Measurements from ENCODE around the gene CKAP2L.

The CKAP2L gene

DNA sequence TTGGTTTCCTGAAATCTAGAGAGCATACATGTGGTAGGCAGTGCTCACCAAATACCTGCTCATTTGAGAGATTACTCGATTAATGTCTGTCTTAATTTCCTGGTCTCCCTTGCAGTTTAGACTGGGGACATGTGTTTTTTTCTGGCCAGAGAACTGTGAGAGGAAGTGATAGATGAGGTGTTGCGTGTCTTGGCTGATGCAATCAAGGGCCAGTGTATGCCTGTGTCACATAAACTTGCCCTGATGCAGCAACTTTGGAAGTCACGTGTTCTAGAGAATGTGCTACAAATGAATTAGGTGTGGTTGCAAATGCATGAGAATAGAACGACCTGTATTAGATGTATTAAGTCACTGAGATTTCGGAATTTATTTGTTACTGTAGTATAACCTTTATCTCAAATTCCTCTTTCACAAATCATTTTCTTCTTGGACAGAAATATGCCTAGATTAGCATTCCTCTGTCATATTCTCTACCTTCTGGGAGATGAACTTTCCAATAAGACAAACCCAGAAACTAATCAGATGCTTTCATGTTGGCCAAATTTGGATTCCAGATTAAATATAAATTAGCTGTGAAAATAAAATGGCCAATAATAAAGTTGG is 29.8 kb upstream of the CKAP2L start:
- H3K9me3 ChIP-seq (ENCODE audit: insufficient read depth, low read length), result no peaks in the 10 kb centered on the region
- H3K9ac ChIP-seq (ENCODE audit: low read length), result peak overlapping the region; percentile 46; the same call in 1 of the 2 replicates

DNA sequence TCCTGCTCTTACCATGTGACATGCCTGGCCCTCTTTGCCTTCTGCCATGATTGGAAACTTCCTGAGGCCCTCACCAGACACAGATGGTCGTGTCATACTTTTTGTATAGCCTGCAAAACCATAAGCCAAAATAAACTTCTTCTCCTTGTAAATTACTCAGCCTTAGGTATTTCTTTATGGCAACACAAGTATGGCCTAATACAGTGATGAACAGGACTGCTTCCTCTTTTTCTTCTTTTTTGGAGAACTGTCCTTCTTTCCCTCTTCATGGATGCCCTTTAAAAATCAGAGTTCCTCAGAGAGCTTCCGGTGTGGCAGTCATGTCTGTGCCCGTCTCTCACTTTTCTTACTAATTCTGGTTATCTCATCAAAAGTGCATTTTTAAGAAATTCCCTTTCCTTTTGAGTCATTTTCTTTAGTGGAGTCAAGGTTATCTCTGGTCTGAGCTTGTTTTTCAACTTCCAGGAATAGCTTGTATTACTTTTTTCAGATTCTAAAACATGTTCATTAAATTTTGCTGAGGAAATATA is 29.1 kb upstream of the CKAP2L start:
- Histone ChIP-seq H3K9me3 (ENCODE audit: insufficient read depth, low read length) (no peaks in the 10 kb centered on the region), H3K4me3 (ENCODE audit: low read length) (peak overlapping the region; percentile 25), H3K79me2 (ENCODE audit: low read length) (no peaks in the 10 kb centered on the region), H3K9ac (ENCODE audit: low read length) (peak overlapping the region; percentile 46; the same call in 1 of the 2 replicates), H3K36me3 (replicated peaks; ENCODE audit: low read depth, low read length) (no peaks in the 10 kb centered on the region), H4K20me1 (ENCODE audit: insufficient read depth, low read length) (no peaks in the 10 kb centered on the region), H3K4me2 (ENCODE audit: low read length) (peak overlapping the region; percentile 57), H3K4me1 (ENCODE audit: low read length) (peaks cover 34% of the 10 kb centered on the region), H3K27me3 (ENCODE audit: low read depth, low read length) (no peaks in the 10 kb centered on the region), H3K27ac (ENCODE audit: low read length) (peak overlapping the region; percentile 80), H2AFZ (ENCODE audit: low read depth, low read length) (no peak overlapping the region)
- TF ChIP-seq, protein P1, sequence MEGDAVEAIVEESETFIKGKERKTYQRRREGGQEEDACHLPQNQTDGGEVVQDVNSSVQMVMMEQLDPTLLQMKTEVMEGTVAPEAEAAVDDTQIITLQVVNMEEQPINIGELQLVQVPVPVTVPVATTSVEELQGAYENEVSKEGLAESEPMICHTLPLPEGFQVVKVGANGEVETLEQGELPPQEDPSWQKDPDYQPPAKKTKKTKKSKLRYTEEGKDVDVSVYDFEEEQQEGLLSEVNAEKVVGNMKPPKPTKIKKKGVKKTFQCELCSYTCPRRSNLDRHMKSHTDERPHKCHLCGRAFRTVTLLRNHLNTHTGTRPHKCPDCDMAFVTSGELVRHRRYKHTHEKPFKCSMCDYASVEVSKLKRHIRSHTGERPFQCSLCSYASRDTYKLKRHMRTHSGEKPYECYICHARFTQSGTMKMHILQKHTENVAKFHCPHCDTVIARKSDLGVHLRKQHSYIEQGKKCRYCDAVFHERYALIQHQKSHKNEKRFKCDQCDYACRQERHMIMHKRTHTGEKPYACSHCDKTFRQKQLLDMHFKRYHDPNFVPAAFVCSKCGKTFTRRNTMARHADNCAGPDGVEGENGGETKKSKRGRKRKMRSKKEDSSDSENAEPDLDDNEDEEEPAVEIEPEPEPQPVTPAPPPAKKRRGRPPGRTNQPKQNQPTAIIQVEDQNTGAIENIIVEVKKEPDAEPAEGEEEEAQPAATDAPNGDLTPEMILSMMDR (IDR thresholded peaks at IDR 0.05; ENCODE audit: low read depth, low read length), result no peak
- no peak for TF ChIP-seq EZH2phosphoT487 (IDR thresholded peaks at IDR 0.05; ENCODE audit: low read depth)

More for the DNA sequence above, 29.8 kb upstream of the CKAP2L start:
- Histone ChIP-seq H3K27me3 (ENCODE audit: low read depth, low read length) (no peaks in the 10 kb centered on the region), H3K79me2 (ENCODE audit: low read length) (no peaks in the 10 kb centered on the region), H3K27ac (ENCODE audit: low read length) (peak overlapping the region; percentile 80), H4K20me1 (ENCODE audit: insufficient read depth, low read length) (no peaks in the 10 kb centered on the region), H3K4me1 (ENCODE audit: low read length) (peaks cover 38% of the 10 kb centered on the region), H2AFZ (ENCODE audit: low read depth, low read length) (no peak overlapping the region), H3K4me3 (ENCODE audit: low read length) (peak overlapping the region; percentile 25), H3K4me2 (ENCODE audit: low read length) (peak overlapping the region; percentile 57), H3K36me3 (replicated peaks; ENCODE audit: low read depth, low read length) (no peaks in the 10 kb centered on the region)
- TF ChIP-seq EZH2phosphoT487 (IDR thresholded peaks at IDR 0.05; ENCODE audit: low read depth), result no peak
- TF ChIP-seq, protein P1 (IDR thresholded peaks at IDR 0.05; ENCODE audit: low read depth, low read length), result no peak

DNA sequence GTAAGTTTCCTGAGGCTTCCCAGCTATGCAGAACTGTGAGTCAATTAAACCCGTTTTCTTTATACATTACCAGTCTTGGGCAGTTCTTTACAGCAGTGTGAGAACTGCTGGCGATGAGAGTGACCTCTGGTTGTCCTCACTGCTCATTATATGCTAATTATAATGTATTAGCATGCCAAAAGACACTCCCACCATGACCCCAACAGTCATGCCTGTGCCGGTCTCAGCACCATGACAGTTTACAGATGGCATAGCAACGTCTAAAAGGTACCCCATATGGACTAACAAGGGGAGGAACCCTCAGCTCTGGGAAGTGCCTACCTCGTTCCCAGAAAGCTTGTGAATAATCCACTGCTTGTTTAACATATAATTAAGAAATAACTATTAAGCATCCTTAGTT is 28.0 kb upstream of the CKAP2L start:
- no peak overlapping the region for H3K4me2 ChIP-seq (ENCODE audit: low read length)
- no peaks in the 10 kb centered on the region for H3K36me3 ChIP-seq (replicated peaks; ENCODE audit: low read depth, low read length)
- no peak overlapping the region for H3K4me3 ChIP-seq (ENCODE audit: low read length)
- peaks cover 34% of the 10 kb centered on the region for H3K4me1 ChIP-seq (ENCODE audit: low read length)
- H3K9me3 ChIP-seq (ENCODE audit: insufficient read depth, low read length), result no peaks in the 10 kb centered on the region
- H3K27me3 ChIP-seq (ENCODE audit: low read depth, low read length), result no peaks in the 10 kb centered on the region
- TF ChIP-seq EZH2phosphoT487 (IDR thresholded peaks at IDR 0.05; ENCODE audit: low read depth), result no peak
- TF ChIP-seq, protein P1 (IDR thresholded peaks at IDR 0.05; ENCODE audit: low read depth, low read length), result no peak
- no peak overlapping the region for H3K27ac ChIP-seq (ENCODE audit: low read length)
- H3K9ac ChIP-seq (ENCODE audit: low read length), result no peak overlapping the region
- no peaks in the 10 kb centered on the region for H3K79me2 ChIP-seq (ENCODE audit: low read length)
- H4K20me1 ChIP-seq (ENCODE audit: insufficient read depth, low read length), result no peaks in the 10 kb centered on the region
- H2AFZ ChIP-seq (ENCODE audit: low read depth, low read length), result no peak overlapping the region

DNA sequence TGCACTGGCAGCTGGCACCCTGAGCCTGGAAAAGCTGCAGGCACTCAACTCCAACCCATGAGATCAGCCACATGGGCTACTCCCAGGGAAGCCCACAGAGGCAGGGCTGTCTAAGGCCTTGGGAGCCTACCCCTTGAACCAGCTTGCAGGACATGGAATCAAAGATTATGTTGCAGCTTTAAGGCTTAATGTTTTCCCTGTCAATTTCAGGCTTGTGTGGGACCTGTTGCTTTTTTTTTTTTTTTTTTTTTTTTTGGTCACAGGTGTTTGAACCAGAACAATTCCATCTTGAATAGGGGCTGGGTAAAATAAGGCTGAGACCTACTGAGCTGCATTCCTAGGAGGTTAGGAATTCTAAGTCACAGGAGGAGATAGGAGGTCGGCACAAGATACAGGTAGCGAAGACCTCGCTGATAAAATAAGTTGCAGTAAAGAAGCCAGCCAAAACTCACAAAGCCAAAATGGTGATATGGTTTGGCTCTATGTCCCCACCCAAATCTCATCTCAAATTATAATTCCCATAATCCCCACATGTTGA is 27.4 kb upstream of the CKAP2L start:
- no peak overlapping the region for H3K4me3 ChIP-seq (ENCODE audit: low read length)
- TF ChIP-seq EZH2phosphoT487 (IDR thresholded peaks at IDR 0.05; ENCODE audit: low read depth), result no peak
- TF ChIP-seq, protein P1 (IDR thresholded peaks at IDR 0.05; ENCODE audit: low read depth, low read length), result no peak
- H3K27me3 ChIP-seq (ENCODE audit: low read depth, low read length), result no peaks in the 10 kb centered on the region
- H3K36me3 ChIP-seq (replicated peaks; ENCODE audit: low read depth, low read length), result no peaks in the 10 kb centered on the region
- no peak overlapping the region for H3K9ac ChIP-seq (ENCODE audit: low read length)
- H3K4me1 ChIP-seq (ENCODE audit: low read length), result peaks cover 34% of the 10 kb centered on the region
- H3K79me2 ChIP-seq (ENCODE audit: low read length), result no peaks in the 10 kb centered on the region
- no peaks in the 10 kb centered on the region for H3K9me3 ChIP-seq (ENCODE audit: insufficient read depth, low read length)
- H4K20me1 ChIP-seq (ENCODE audit: insufficient read depth, low read length), result no peaks in the 10 kb centered on the region
- H2AFZ ChIP-seq (ENCODE audit: low read depth, low read length), result no peak overlapping the region
- no peak overlapping the region for H3K27ac ChIP-seq (ENCODE audit: low read length)
- H3K4me2 ChIP-seq (ENCODE audit: low read length), result no peak overlapping the region

All from OCI-LY3 (cell line).